Naive thymus-derived CD8-positive, alpha-beta T cell (primary cell): Measurements from ENCODE around the gene RAB6A. TPM values are rescaled to one million over a fixed set of nuclear protein-coding genes. Genes with fewer than 3 reads are reported as not detected.

Source experiments
- ATAC-seq, 2 donors: fragments of 150-1000 bp; cut with Tn5 transposase in 1 of 2; sonication (Bioruptor Pico), chemical (Tn5 transposase) in 1 of 2; 1 replicate in 1 of 2; 2 replicates in 1 of 2; pipeline ENCODE4 v1.10.0; 2021; ENCODE audit warnings: mild to moderate bottlenecking in 2 of 2, moderate library complexity in 2 of 2
- POLR2A ChIA-PET: fragments of 350-600 bp; sonication (Branson Sonifier 250); formaldehyde crosslinking; loops from one replicate; lab custom pipeline; 2021; ENCODE audit warnings: antibody characterized with exemption; lab: Charles Lee
- DNase-seq, 10 donors: peaks; one replicate each; pipeline versions ENCODE4 v3.0.0 to v3.0.0-alpha.2; 2020 to 2022
- H3K27ac Mint-ChIP-seq, 10 donors: one replicate each; pipeline ENCODE4 v1.8.0; 2020 to 2022; ENCODE audit warnings: mild to moderate bottlenecking in 10 of 10, mixed read lengths in 10 of 10, moderate library complexity in 4 of 10, inconsistent platforms in 1 of 10
- H3K27me3 Mint-ChIP-seq, 5 donors: one replicate each; pipeline ENCODE4 v1.8.0; 2021 to 2022; ENCODE audit warnings: mixed read lengths in 5 of 5
- H3K36me3 Mint-ChIP-seq, 3 donors: one replicate each; pipeline ENCODE4 v1.8.0; 2020 to 2022; ENCODE audit warnings: mixed read lengths in 3 of 3, mild to moderate bottlenecking in 2 of 3, inconsistent platforms in 1 of 3
- H3K4me1 Mint-ChIP-seq, 4 donors: one replicate each; pipeline ENCODE4 v1.8.0; 2021 to 2022; ENCODE audit warnings: mixed read lengths in 4 of 4
- H3K4me3 Mint-ChIP-seq, 10 donors: one replicate each; pipeline ENCODE4 v1.8.0; 2020 to 2022; ENCODE audit warnings: mild to moderate bottlenecking in 10 of 10, mixed read lengths in 10 of 10, moderate library complexity in 6 of 10, inconsistent platforms in 1 of 10
- H3K9me3 Mint-ChIP-seq, 9 donors: one replicate each; pipeline ENCODE4 v1.8.0; 2020 to 2022; ENCODE audit warnings: mixed read lengths in 9 of 9, mild to moderate bottlenecking in 3 of 9, inconsistent platforms in 1 of 9, moderate library complexity in 1 of 9
- polyA plus RNA-seq, 3 donors: library from polyadenylated mRNA; unstranded; fragments of 300-500 nt; fragmentation: Illumina TruSeq; gene quantifications; one replicate each; pipeline ENCODE4 v1.2.3, GENCODE V29; 2021
- total RNA-seq, 8 experiments: library from RNA in 2 of 8; stranded (reverse) in 2 of 8; gene quantifications; one replicate each; pipeline ENCODE4 v1.2.3 and lab custom pipeline; 2021 to 2026

RAB6A gene
- total and polyA plus RNA-seq, 5 experiments from 2014 or later: 79.3 to 94.3 (median 88.5) TPM

- POLR2A ChIA-PET: interaction anchor here (1.0 to 1.5 kb wide), 3 partner anchors 10 to 13 kb away, joined by 3 to 7 read pairs (median 3); no protein-coding TSS in a partner anchor
- peaks cover 0 to 2% (median 0%) of the 10 kb centered on the region in 3 donors for H3K36me3 Mint-ChIP-seq
- no peaks in the 10 kb centered on the region for H3K27me3 Mint-ChIP-seq
- H3K4me3 Mint-ChIP-seq: peak overlapping the region in 2 of 10 donors; percentile 1 to 33
- peak; percentile 63 to 75 for ATAC-seq
- H3K27ac Mint-ChIP-seq: peak overlapping the region; percentile 29 to 93 (median 81)
- peaks cover 0 to 12% (median 0%) of the 10 kb centered on the region in 9 donors for H3K9me3 Mint-ChIP-seq
- DNase-seq: peak in 3 of 10 donors; percentile 18 to 35 (median 31)
- H3K4me1 Mint-ChIP-seq: peaks cover 2 to 16% (median 13%) of the 10 kb centered on the region in 4 donors
Observed at GRCh38 chr11:73633999-73634398, 126.9 kb downstream of the RAB6A start.

- Mint-ChIP-seq H3K27ac (peak overlapping the region in 3 of 10 donors; percentile 58 to 87 (median 62)), H3K36me3 (peaks cover 0 to 2% (median 0%) of the 10 kb centered on the region in 3 donors), H3K9me3 (peaks cover 0 to 12% (median 0%) of the 10 kb centered on the region in 9 donors), H3K4me3 (no peak overlapping the region), H3K4me1 (peaks cover 2 to 16% (median 13%) of the 10 kb centered on the region in 4 donors), H3K27me3 (no peaks in the 10 kb centered on the region)
- ATAC-seq (no peak), DNase-seq (no peak)
- POLR2A ChIA-PET: interaction anchor here (1.5 kb wide), 1 partner anchor 14 kb away, joined by 3 read pairs; no protein-coding TSS in a partner anchor
Observed at GRCh38 chr11:73632996-73633395, 127.9 kb downstream of the RAB6A start.

GRCh38 chr11:73629907-73630306 lies 131.0 kb downstream of the RAB6A start:
- peaks cover 4 to 19% (median 16%) of the 10 kb centered on the region in 4 donors for H3K4me1 Mint-ChIP-seq
- peaks cover 0 to 2% (median 0%) of the 10 kb centered on the region in 3 donors for H3K36me3 Mint-ChIP-seq
- no peak overlapping the region for H3K4me3 Mint-ChIP-seq
- peak overlapping the region in 1 of 10 donors; percentile 22 for H3K27ac Mint-ChIP-seq
- H3K9me3 Mint-ChIP-seq: peaks cover 0 to 12% (median 0%) of the 10 kb centered on the region in 9 donors
- ATAC-seq (no peak), DNase-seq (no peak)
- POLR2A ChIA-PET: interaction anchor here (0.9 kb wide), 1 partner anchor 11 kb away, joined by 3 read pairs; no protein-coding TSS in a partner anchor
- no peaks in the 10 kb centered on the region for H3K27me3 Mint-ChIP-seq

GRCh38 chr11:73625696-73626318 lies 135.1 kb downstream of the RAB6A start:
- peaks cover 2 to 8% (median 4%) of the 10 kb centered on the region in 4 donors for H3K4me1 Mint-ChIP-seq
- no peaks in the 10 kb centered on the region for H3K36me3 Mint-ChIP-seq
- peaks cover 7 to 25% (median 18%) of the 10 kb centered on the region in 5 donors for H3K27me3 Mint-ChIP-seq
- H3K27ac Mint-ChIP-seq: peak overlapping the region in 2 of 10 donors; percentile 41 to 73
- POLR2A ChIA-PET: interaction anchor here (1.0 to 2.3 kb wide), 3 partner anchors 20 to 35 kb away, joined by 4 to 22 read pairs (median 6); partner anchors contain the start of gene PLEKHB1
- DNase-seq: peak; percentile 46 to 83 (median 70)
- H3K4me3 Mint-ChIP-seq: no peak overlapping the region
- H3K9me3 Mint-ChIP-seq: no peaks in the 10 kb centered on the region
- ATAC-seq: peak; percentile 83 to 92

Other genes starting within 250 kb of the RAB6A start
- gene FAM168A, start 163.0 kb downstream of the RAB6A start, total RNA-seq: 10 to 100 TPM; 19.6 to 21.7 TPM
- gene FAM168A, start 163.0 kb downstream of the RAB6A start, polyA plus RNA-seq: 1 to 10 TPM; 2.6 to 5.0 (median 2.7) TPM
- 10 to 100 TPM; 79.1 to 86.8 TPM for gene PLEKHB1, start 114.5 kb downstream of the RAB6A start, total RNA-seq
- gene PLEKHB1, start 114.5 kb downstream of the RAB6A start, polyA plus RNA-seq: 100 to 1,000 TPM; 103 to 155 (median 148) TPM
- gene MRPL48, start 26.8 kb upstream of the RAB6A start, total RNA-seq: 10 to 100 TPM; 26.6 to 28.6 TPM
- gene MRPL48, start 26.8 kb upstream of the RAB6A start, polyA plus RNA-seq: 10 to 100 TPM; 73.9 to 85.2 (median 74.6) TPM
- 10 to 100 TPM; 62.4 to 77.3 TPM for gene COA4, start 115.8 kb upstream of the RAB6A start, total RNA-seq
- gene COA4, start 115.8 kb upstream of the RAB6A start, polyA plus RNA-seq: 10 to 100 TPM; 48.1 to 66.8 (median 61.4) TPM
- 10 to 100 TPM; 20.4 to 24.6 TPM for gene PAAF1, start 115.9 kb upstream of the RAB6A start, total RNA-seq
- gene PAAF1, start 115.9 kb upstream of the RAB6A start, polyA plus RNA-seq: 10 to 100 TPM; 17.7 to 30.4 (median 23.9) TPM
- under 1 TPM; 0.22 to 0.60 TPM for gene DNAJB13, start 190.0 kb upstream of the RAB6A start, total RNA-seq
- gene DNAJB13, start 190.0 kb upstream of the RAB6A start, polyA plus RNA-seq: under 1 TPM; 0.16 to 0.51 (median 0.46) TPM
- gene UCP2, start 221.8 kb upstream of the RAB6A start, total RNA-seq: 100 to 1,000 TPM; 388 to 396 TPM
- gene UCP2, start 221.8 kb upstream of the RAB6A start, polyA plus RNA-seq: 1,000 to 10,000 TPM in 2 of 3 donors, 100 to 1,000 TPM in 1; 998 to 1,325 (median 1,191) TPM
- 1 to 10 TPM; 6.8 to 7.5 TPM for gene UCP3, start 248.0 kb upstream of the RAB6A start, total RNA-seq
- gene UCP3, start 248.0 kb upstream of the RAB6A start, polyA plus RNA-seq: under 1 TPM in 2 of 3 donors, not detected in 1; 0.50 to 0.76 TPM